NT2/D1 (cell line): ENCODE measurements around the gene CKMT2.

Experiments
- SUZ12 ChIP-seq: IDR thresholded peaks from 2 replicates; pipeline ENCODE4 v1.6.1; 2011; ENCODE audit not compliant: insufficient read length, insufficient read depth; ENCODE audit errors: extremely low read depth
- YY1 ChIP-seq: IDR thresholded peaks from 2 replicates; pipeline ENCODE4 v1.6.1; 2011; ENCODE audit not compliant: insufficient read length, insufficient read depth
- ZNF274 ChIP-seq: IDR thresholded peaks from 2 replicates; pipeline ENCODE4 v1.6.1; 2011; ENCODE audit warnings: mild to moderate bottlenecking, low read depth, low read length

- TF ChIP-seq ZNF274 (no peak), SUZ12 (no peak), YY1 (no peak)
Measured at GRCh38 chr5:81300921-81301270, 67.8 kb downstream of the CKMT2 start.
